ENCODE data around the gene SH3TC1.
A peak's percentile ranks its signal among the peaks of the same experiment; 100 is the strongest.

SH3TC1 gene

GRCh38 chr4:8267077-8267476, 68.0 kb downstream of the SH3TC1 start:
- DNase-seq: no peak

- DNase-seq: no peak
Measured at GRCh38 chr4:8268211-8268610, 69.1 kb downstream of the SH3TC1 start.

- DNase-seq: no peak
Measured at GRCh38 chr4:8268901-8269534, 69.9 kb downstream of the SH3TC1 start.

- no peak for DNase-seq
Measured at GRCh38 chr4:8269535-8270417, 70.7 kb downstream of the SH3TC1 start, which contains the start of gene HTRA3. Gene HTRA3, plus strand, starts transcription at chr4:8269754. Its CDS starts 215 bp downstream, at chr4:8269969.

- DNase-seq: no peak
Measured at GRCh38 chr4:8270418-8270771, 71.3 kb downstream of the SH3TC1 start.

GRCh38 chr4:8270912-8271815, 72.1 kb downstream of the SH3TC1 start:
- DNase-seq: no peak

GRCh38 chr4:8271821-8272220, 72.7 kb downstream of the SH3TC1 start:
- DNase-seq: no peak

- DNase-seq: no peak
Measured at GRCh38 chr4:8272472-8273428, 73.7 kb downstream of the SH3TC1 start.

GRCh38 chr4:8273450-8273849, 74.4 kb downstream of the SH3TC1 start:
- no peak for DNase-seq

GRCh38 chr4:8274066-8274652, 75.1 kb downstream of the SH3TC1 start:
- DNase-seq: no peak

- peak; percentile 71 for DNase-seq
Measured at GRCh38 chr4:8274765-8275547, 75.9 kb downstream of the SH3TC1 start.

GRCh38 chr4:8275548-8275910, 76.4 kb downstream of the SH3TC1 start:
- no peak for DNase-seq

GRCh38 chr4:8276358-8277240, 77.5 kb downstream of the SH3TC1 start:
- DNase-seq: peak; percentile 85

GRCh38 chr4:8277356-8278008, 78.4 kb downstream of the SH3TC1 start:
- peak; percentile 15 for DNase-seq

GRCh38 chr4:8278009-8278395, 78.9 kb downstream of the SH3TC1 start:
- DNase-seq: peak; percentile 43

- DNase-seq: peak; percentile 77
Measured at GRCh38 chr4:8278421-8279287, 79.6 kb downstream of the SH3TC1 start.

- no peak for DNase-seq
Measured at GRCh38 chr4:8279321-8280157, 80.4 kb downstream of the SH3TC1 start.
